Activated CD4-positive, alpha-beta T cell treated with anti-CD3 and anti-CD28 coated beads for 48 hours (primary cell): Measurements from ENCODE around the gene ZNF787.
"Not testable (repeated sequence)": the region's sequence is repeated elsewhere in the genome, so short reads cannot be mapped to it uniquely, and the experiment has no call there.

Experiments
- DNase-seq: peaks from one replicate; pipeline ENCODE4 v3.0.0-alpha.2; 2020

The ZNF787 gene

GRCh38 chr19:56121180-56122167 lies at the start of gene ZNF787:
Gene ZNF787 (minus strand): TSS chr19:56121295. CDS start chr19:56103217, 18,078 bp downstream.
- peak; percentile 98 for DNase-seq

- DNase-seq: no peak
These were observed 49.2 kb upstream of the ZNF787 start for GRCh38 chr19:56170261-56170660.

- no peak for DNase-seq
These were observed 46.0 kb upstream of the ZNF787 start for GRCh38 chr19:56167064-56167578.

- no peak for DNase-seq
These were observed 42.0 kb upstream of the ZNF787 start for GRCh38 chr19:56163097-56163496.

- DNase-seq: peak; percentile 62
These were observed 41.2 kb upstream of the ZNF787 start for GRCh38 chr19:56162258-56162657.

- no peak for DNase-seq
These were observed 40.4 kb upstream of the ZNF787 start for GRCh38 chr19:56161534-56161933.

- DNase-seq: no peak
These were observed 38.7 kb upstream of the ZNF787 start for GRCh38 chr19:56159622-56160271.

GRCh38 chr19:56159009-56159559 lies 38.0 kb upstream of the ZNF787 start:
- DNase-seq: no peak

- DNase-seq: no peak
These were observed 37.2 kb upstream of the ZNF787 start for GRCh38 chr19:56158170-56158757.

GRCh38 chr19:56156768-56157167 lies 35.7 kb upstream of the ZNF787 start:
- DNase-seq: no peak

- peak; percentile 24 for DNase-seq
These were observed 34.1 kb upstream of the ZNF787 start for GRCh38 chr19:56155124-56155687.

GRCh38 chr19:56153507-56153906 lies 32.4 kb upstream of the ZNF787 start:
- DNase-seq: no peak

- no peak for DNase-seq
These were observed 31.5 kb upstream of the ZNF787 start for GRCh38 chr19:56152644-56153043.

- no peak for DNase-seq
These were observed 29.3 kb upstream of the ZNF787 start for GRCh38 chr19:56150358-56150757.

- DNase-seq: no peak
These were observed 28.6 kb upstream of the ZNF787 start for GRCh38 chr19:56149656-56150038.

- not testable (repeated sequence) for DNase-seq
These were observed 28.0 kb upstream of the ZNF787 start for GRCh38 chr19:56148955-56149655.

- no peak for DNase-seq
These were observed 27.0 kb upstream of the ZNF787 start for GRCh38 chr19:56148096-56148495.

GRCh38 chr19:56147307-56147706 lies 26.2 kb upstream of the ZNF787 start:
- no peak for DNase-seq

- DNase-seq: no peak
These were observed 25.8 kb upstream of the ZNF787 start for GRCh38 chr19:56146904-56147303.

GRCh38 chr19:56145698-56146097 lies 24.6 kb upstream of the ZNF787 start:
- no peak for DNase-seq

GRCh38 chr19:56144831-56145230 lies 23.7 kb upstream of the ZNF787 start:
- DNase-seq: no peak

GRCh38 chr19:56144376-56144775 lies 23.3 kb upstream of the ZNF787 start:
- DNase-seq: no peak
